Measurements from ENCODE around the gene ATG4C.

The ATG4C gene

DNA sequence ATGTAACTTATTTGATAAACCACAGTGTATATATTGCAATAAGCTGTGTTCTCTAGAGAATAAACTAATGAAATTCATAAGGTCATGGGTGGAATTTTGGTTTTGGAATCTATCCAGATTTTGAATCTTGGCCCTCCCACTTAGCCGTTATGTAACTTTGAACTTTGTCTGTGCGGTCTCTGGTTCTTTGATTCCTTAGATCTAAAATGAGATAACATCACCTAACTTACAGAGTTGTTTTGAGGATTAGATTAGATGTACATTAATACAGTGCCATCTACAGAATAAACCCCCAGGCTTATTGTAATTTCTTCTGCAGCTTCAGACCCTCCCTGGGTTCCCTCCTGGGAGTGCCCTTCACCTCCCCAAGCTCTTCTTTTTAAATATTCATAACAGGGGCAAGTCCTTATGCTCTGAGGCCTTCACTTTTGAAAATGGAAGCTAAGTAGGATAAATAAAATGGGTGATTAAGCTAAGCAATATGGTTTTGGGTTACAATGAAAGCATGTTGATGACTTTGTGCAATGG, 124.3 kb downstream of the ATG4C start:
- DNase-seq: no peak

DNA sequence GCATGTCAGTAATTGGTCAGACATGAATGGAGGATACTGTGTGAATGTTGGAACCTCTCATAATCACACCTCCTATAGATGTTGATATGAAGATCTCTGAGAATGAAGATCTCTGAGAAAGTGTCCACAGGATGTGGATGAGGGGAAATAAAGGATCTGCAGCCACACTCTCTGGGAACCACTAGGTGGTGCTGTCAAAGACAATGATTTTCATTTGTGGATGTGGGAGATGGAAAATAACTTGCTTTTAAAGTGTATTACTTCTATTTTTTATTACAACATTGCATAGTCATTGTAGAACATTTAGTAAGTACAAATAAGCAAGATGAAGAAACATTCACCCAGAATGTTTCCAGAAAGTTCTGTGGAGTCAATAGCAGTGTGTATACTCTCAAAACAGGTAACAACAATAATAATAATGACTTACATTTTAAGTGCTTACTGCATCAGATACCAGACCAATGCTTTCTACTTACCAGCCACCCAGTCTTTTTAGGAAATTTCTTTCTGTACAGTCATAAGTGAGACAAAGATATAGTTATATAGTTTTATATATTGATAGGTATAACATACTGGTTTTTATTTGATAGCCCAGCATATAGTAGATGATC, 128.2 kb downstream of the ATG4C start:
- DNase-seq: no peak
